SH-SY5Y (cell line): ENCODE results near the gene SCARB1.

Experiments
- GATA2 ChIP-seq: IDR thresholded peaks from 2 replicates; pipeline ENCODE4 v1.6.1; 2011; ENCODE audit warnings: mild to moderate bottlenecking, low read depth, low read length
- GATA3 ChIP-seq: IDR thresholded peaks from 2 replicates; pipeline ENCODE4 v1.6.1; 2011; ENCODE audit warnings: low read depth, mild to moderate bottlenecking, low read length, moderate library complexity

SCARB1 gene

GRCh38 chr12:124855275-124855957 is 8.2 kb downstream of the SCARB1 start:
- TF ChIP-seq GATA3 (no peak), GATA2 (no peak)

- TF ChIP-seq GATA3 (no peak), GATA2 (no peak)
Measured at GRCh38 chr12:124854637-124855184, 9.0 kb downstream of the SCARB1 start.

- TF ChIP-seq GATA2: no peak
- no peak for TF ChIP-seq GATA3
Measured at GRCh38 chr12:124853781-124854636, 9.7 kb downstream of the SCARB1 start.

- TF ChIP-seq GATA2 (no peak), GATA3 (no peak)
Measured at GRCh38 chr12:124852911-124853427, 10.7 kb downstream of the SCARB1 start.

- TF ChIP-seq GATA2 (no peak), GATA3 (no peak)
Measured at GRCh38 chr12:124852329-124852831, 11.3 kb downstream of the SCARB1 start.

GRCh38 chr12:124851342-124851741 is 12.3 kb downstream of the SCARB1 start:
- TF ChIP-seq GATA2 (no peak), GATA3 (no peak)

- no peak for TF ChIP-seq GATA2
- TF ChIP-seq GATA3: no peak
Measured at GRCh38 chr12:124849382-124849781, 14.3 kb downstream of the SCARB1 start.

GRCh38 chr12:124848621-124849380 is 14.9 kb downstream of the SCARB1 start:
- TF ChIP-seq GATA2 (no peak), GATA3 (no peak)

GRCh38 chr12:124847113-124848074 is 16.3 kb downstream of the SCARB1 start:
- no peak for TF ChIP-seq GATA3
- TF ChIP-seq GATA2: no peak

- TF ChIP-seq GATA3 (no peak), GATA2 (no peak)
Measured at GRCh38 chr12:124844411-124845397, 19.0 kb downstream of the SCARB1 start.

- TF ChIP-seq GATA3 (no peak), GATA2 (no peak)
Measured at GRCh38 chr12:124842800-124843510, 20.7 kb downstream of the SCARB1 start.
